Cardiac fibroblast (primary cell): ENCODE measurements around the gene ZNF827.

ENCODE experiments used
- DNase-seq, 2 donors: peaks; one replicate each; pipeline versions ENCODE4 v3.0.0 to v3.0.0-alpha.2; 2010; ENCODE audit warnings: low read depth in 2 of 2
- H3K4me3 ChIP-seq, 2 donors: replicated peaks in 1 of 2; 1 replicate in 1 of 2; 2 replicates in 1 of 2; pipeline ENCODE4 v1.5.1; 2011; ENCODE audit warnings: low read depth in 2 of 2, low read length in 2 of 2, mild to moderate bottlenecking in 2 of 2, moderate library complexity in 1 of 2
- TF ChIP-seq, protein P1 (sequence below): IDR thresholded peaks from one replicate; pipeline ENCODE4 v1.5.1; 2011; ENCODE audit warnings: low read depth, mild to moderate bottlenecking, low read length, inconsistent platforms

The ZNF827 gene

DNA sequence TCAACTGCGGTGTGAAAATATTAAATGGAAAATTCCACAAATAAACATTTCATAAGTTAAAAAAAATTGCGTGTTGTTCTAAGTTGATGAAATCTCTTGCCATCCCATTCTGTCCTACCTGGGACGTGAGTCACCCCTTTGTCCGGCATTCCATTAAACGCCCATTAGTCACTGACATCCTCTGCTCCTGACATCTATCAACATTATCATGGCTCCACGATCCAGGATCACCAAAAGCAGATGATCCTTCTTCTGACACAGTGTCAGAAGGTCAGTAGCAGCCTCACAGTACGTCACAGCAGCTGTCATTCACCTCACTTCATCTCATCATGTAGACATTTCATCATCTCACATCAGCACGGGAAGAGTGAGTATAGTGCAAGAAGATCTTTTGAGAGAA, 125.7 kb downstream of the ZNF827 start:
- peak in 1 of 2 donors; percentile 77 for DNase-seq
- no peak overlapping the region for H3K4me3 ChIP-seq
- TF ChIP-seq, protein P1, sequence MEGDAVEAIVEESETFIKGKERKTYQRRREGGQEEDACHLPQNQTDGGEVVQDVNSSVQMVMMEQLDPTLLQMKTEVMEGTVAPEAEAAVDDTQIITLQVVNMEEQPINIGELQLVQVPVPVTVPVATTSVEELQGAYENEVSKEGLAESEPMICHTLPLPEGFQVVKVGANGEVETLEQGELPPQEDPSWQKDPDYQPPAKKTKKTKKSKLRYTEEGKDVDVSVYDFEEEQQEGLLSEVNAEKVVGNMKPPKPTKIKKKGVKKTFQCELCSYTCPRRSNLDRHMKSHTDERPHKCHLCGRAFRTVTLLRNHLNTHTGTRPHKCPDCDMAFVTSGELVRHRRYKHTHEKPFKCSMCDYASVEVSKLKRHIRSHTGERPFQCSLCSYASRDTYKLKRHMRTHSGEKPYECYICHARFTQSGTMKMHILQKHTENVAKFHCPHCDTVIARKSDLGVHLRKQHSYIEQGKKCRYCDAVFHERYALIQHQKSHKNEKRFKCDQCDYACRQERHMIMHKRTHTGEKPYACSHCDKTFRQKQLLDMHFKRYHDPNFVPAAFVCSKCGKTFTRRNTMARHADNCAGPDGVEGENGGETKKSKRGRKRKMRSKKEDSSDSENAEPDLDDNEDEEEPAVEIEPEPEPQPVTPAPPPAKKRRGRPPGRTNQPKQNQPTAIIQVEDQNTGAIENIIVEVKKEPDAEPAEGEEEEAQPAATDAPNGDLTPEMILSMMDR: no peak

- H3K4me3 ChIP-seq: no peak overlapping the region
- DNase-seq: no peak
- TF ChIP-seq, protein P1: no peak
These were observed 129.6 kb downstream of the ZNF827 start for GRCh38 chr4:145808848-145809512.

GRCh38 chr4:145808021-145808650, 130.5 kb downstream of the ZNF827 start:
- DNase-seq: peak; percentile 88 to 97
- H3K4me3 ChIP-seq: no peak overlapping the region
- TF ChIP-seq, protein P1: no peak

DNA sequence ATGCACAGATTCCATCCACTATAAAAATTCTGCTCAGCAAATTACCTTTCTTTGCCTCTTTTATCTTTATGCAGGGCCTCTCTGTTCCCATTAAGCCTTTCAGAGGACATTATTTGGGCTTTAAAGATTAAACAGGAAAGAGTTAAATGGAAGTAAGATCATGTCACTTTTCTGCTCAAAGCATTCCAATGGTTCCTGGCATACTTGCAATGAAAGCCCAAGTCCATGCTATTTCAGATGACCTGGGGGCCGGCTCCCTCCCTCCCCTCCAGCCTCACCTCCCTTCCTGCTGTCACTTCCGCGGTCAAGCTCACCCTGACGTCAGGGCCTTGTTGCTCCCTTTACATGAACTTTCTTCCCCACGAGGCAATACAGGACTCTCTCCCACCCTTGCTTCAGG, 133.1 kb downstream of the ZNF827 start:
- TF ChIP-seq, protein P1: no peak
- no peak overlapping the region for H3K4me3 ChIP-seq
- peak; percentile 80 to 83 for DNase-seq

DNA sequence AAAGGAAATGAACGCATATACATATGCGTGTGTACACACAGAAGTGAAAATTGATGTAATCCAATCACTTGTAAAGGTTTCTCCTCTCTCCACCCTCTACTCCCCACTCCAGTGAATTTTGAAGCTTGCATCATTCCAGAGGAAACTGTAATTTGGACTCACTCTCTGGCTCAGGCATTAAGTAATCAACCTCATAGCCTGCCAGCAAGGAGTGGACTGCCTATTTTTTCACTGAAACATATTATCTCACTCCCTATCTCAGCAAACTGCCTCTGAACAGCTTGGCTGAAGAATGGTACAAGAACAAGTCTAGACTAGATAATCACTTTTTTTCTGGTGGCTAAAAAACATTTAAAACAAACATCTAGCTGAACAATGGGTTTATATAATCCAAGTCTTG, 134.5 kb downstream of the ZNF827 start:
- TF ChIP-seq, protein P1: no peak
- peak; percentile 90 to 93 for DNase-seq
- no peak overlapping the region for H3K4me3 ChIP-seq

DNA sequence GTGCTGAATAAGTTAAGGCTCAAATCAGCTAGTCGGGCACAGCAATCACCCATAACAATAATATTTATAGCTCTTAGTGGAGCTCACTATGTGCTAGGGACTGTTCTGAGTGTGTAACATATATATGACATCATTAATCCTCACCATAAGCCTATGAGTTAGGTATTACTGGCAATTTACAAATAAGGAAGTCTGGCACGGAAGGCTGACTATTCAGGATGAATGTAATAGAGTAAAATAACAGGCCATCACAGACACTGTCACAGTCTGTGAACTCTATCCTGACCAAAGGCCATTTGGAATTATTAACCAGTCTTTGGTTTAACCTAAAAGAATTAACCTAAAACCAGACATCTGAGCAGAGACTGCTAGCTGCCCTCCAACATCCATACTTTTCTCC, 139.4 kb downstream of the ZNF827 start:
- DNase-seq: no peak
- no peak overlapping the region for H3K4me3 ChIP-seq
- TF ChIP-seq, protein P1: no peak
